GM12874 (cell line): Measurements from ENCODE around the gene CPNE8.

ENCODE experiments used
- CTCF ChIP-seq: IDR thresholded peaks from 2 replicates; pipeline ENCODE4 v1.5.1; 2011; ENCODE audit warnings: low read depth, mild to moderate bottlenecking, control low read depth, low read length, moderate library complexity; ENCODE audit not compliant: insufficient read depth

Gene CPNE8

GRCh38 chr12:38697289-38697688 is 208.1 kb downstream of the CPNE8 start:
- no peak for TF ChIP-seq CTCF

GRCh38 chr12:38695057-38695456 is 210.3 kb downstream of the CPNE8 start:
- no peak for TF ChIP-seq CTCF

GRCh38 chr12:38691164-38691563 is 214.2 kb downstream of the CPNE8 start:
- no peak for TF ChIP-seq CTCF

GRCh38 chr12:38690646-38691045 is 214.7 kb downstream of the CPNE8 start:
- TF ChIP-seq CTCF = no peak

GRCh38 chr12:38689704-38690103 is 215.7 kb downstream of the CPNE8 start:
- TF ChIP-seq CTCF = no peak

GRCh38 chr12:38689195-38689594 is 216.2 kb downstream of the CPNE8 start:
- TF ChIP-seq CTCF = no peak

- no peak for TF ChIP-seq CTCF
Measured at GRCh38 chr12:38682521-38682920, 222.9 kb downstream of the CPNE8 start.

GRCh38 chr12:38669530-38669929 is 235.9 kb downstream of the CPNE8 start:
- TF ChIP-seq CTCF = no peak
